IPS-18c (cell line): ENCODE measurements around the gene CADM1.

Source experiments
- H3K4me3 ChIP-seq: 2 replicates; pipeline ENCODE4 v1.7.0; 2013; ENCODE audit warnings: low read depth, mild to moderate bottlenecking, low read length, moderate library complexity; ENCODE audit not compliant: insufficient read depth
- H3K9me3 ChIP-seq: one replicate; pipeline ENCODE4 v1.6.1; 2013; ENCODE audit warnings: mild to moderate bottlenecking, low read length, moderate library complexity; ENCODE audit not compliant: control insufficient read depth, insufficient read depth

The CADM1 gene

GRCh38 chr11:115144914-115145313, 359.3 kb downstream of the CADM1 start:
- Histone ChIP-seq H3K4me3 (no peak overlapping the region), H3K9me3 (no peaks in the 10 kb centered on the region)

GRCh38 chr11:115144014-115144413, 360.2 kb downstream of the CADM1 start:
- H3K9me3 ChIP-seq = no peaks in the 10 kb centered on the region
- no peak overlapping the region for H3K4me3 ChIP-seq

- Histone ChIP-seq H3K4me3 (no peak overlapping the region), H3K9me3 (no peaks in the 10 kb centered on the region)
Observed at GRCh38 chr11:115141231-115142114, 362.7 kb downstream of the CADM1 start.

GRCh38 chr11:115135936-115136335, 368.3 kb downstream of the CADM1 start:
- H3K4me3 ChIP-seq = no peak overlapping the region
- peaks cover 4% of the 10 kb centered on the region for H3K9me3 ChIP-seq

- H3K9me3 ChIP-seq = peaks cover 4% of the 10 kb centered on the region
- no peak overlapping the region for H3K4me3 ChIP-seq
Observed at GRCh38 chr11:115134926-115135325, 369.3 kb downstream of the CADM1 start.

GRCh38 chr11:115133475-115134209, 370.6 kb downstream of the CADM1 start:
- no peak overlapping the region for H3K4me3 ChIP-seq
- peaks cover 4% of the 10 kb centered on the region for H3K9me3 ChIP-seq

GRCh38 chr11:115132436-115133228, 371.6 kb downstream of the CADM1 start:
- Histone ChIP-seq H3K4me3 (no peak overlapping the region), H3K9me3 (peaks cover 4% of the 10 kb centered on the region)

- H3K4me3 ChIP-seq = no peak overlapping the region
Observed at GRCh38 chr11:115129473-115130289, 374.5 kb downstream of the CADM1 start.

GRCh38 chr11:115128226-115128625, 376.0 kb downstream of the CADM1 start:
- no peak overlapping the region for H3K4me3 ChIP-seq
- H3K9me3 ChIP-seq = peaks cover 4% of the 10 kb centered on the region

More at GRCh38 chr11:115129473-115130289, 374.5 kb downstream of the CADM1 start:
- H3K9me3 ChIP-seq = peaks cover 4% of the 10 kb centered on the region

GRCh38 chr11:115127790-115128189, 376.4 kb downstream of the CADM1 start:
- H3K4me3 ChIP-seq = no peak overlapping the region
- H3K9me3 ChIP-seq = peaks cover 1% of the 10 kb centered on the region

- Histone ChIP-seq H3K4me3 (no peak overlapping the region), H3K9me3 (no peaks in the 10 kb centered on the region)
Observed at GRCh38 chr11:115126515-115127208, 377.6 kb downstream of the CADM1 start.

- H3K9me3 ChIP-seq = no peaks in the 10 kb centered on the region
- H3K4me3 ChIP-seq = no peak overlapping the region
Observed at GRCh38 chr11:115126092-115126491, 378.1 kb downstream of the CADM1 start.

- Histone ChIP-seq H3K4me3 (no peak overlapping the region), H3K9me3 (no peaks in the 10 kb centered on the region)
Observed at GRCh38 chr11:115124786-115125185, 379.4 kb downstream of the CADM1 start.

GRCh38 chr11:115123641-115124040, 380.6 kb downstream of the CADM1 start:
- H3K4me3 ChIP-seq = no peak overlapping the region
- H3K9me3 ChIP-seq = no peaks in the 10 kb centered on the region

GRCh38 chr11:115122274-115122673, 381.9 kb downstream of the CADM1 start:
- no peak overlapping the region for H3K4me3 ChIP-seq
- no peaks in the 10 kb centered on the region for H3K9me3 ChIP-seq
